ENCODE data around the gene GPR33.
"Not testable (repeated sequence)": the region's sequence is repeated elsewhere in the genome, so short reads cannot be mapped to it uniquely, and the experiment has no call there.

The GPR33 gene

DNA sequence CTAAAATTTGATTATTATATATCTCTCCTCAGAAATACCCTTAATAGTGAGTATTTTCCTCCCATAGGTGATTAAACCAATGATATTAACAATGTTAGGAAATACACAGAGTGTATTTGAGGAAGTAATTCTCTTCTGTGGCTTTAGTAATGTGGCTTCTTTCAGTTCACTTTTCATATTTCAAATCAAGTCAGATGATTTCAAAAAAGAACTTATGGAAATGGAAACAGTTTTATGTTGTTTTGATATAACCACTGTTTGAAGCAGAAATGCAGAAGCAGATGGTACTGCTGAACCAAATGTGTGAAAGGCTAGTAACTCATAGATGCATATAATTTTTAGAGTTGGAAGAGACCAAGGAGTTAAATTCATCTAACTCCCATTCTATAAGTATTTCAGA, 1.9 kb upstream of the GPR33 start:
- Histone ChIP-seq H3K9ac (ENCODE audit: low read depth, low read length) (no peak overlapping the region), H3K9me3 (ENCODE audit: insufficient read depth, low read depth, low read length) (no peaks in the 10 kb centered on the region), H3K27me3 (ENCODE audit: insufficient read depth, low read length) (no peaks in the 10 kb centered on the region), H3K4me3 (ENCODE audit: low read length) (no peak overlapping the region), H3K4me1 (ENCODE audit: insufficient read depth, low read length) (no peaks in the 10 kb centered on the region), H3K27ac (ENCODE audit: low read length) (no peak overlapping the region), H3K36me3 (ENCODE audit: insufficient read depth, low read depth, low read length) (no peaks in the 10 kb centered on the region)

DNA sequence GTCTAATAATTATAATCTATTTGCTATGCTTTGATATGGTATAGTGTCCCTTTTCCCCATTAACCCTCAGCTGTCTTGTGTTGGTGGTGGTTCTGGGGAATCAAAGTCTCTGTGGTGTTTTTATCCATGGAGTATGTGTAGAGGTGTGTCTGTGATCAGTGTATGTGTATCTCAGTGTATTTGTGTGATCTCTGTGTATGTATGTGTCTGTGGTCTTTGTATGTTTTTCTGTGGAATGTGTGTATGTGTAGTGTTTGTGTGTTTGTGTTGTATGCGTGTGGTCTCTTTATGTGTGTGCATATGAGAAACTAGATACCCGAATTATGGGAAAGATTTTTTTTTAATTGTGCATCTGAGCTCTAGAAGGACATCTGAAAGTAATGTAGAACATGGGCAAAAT, 1.1 kb downstream of the GPR33 start:
- Histone ChIP-seq H3K36me3 (ENCODE audit: insufficient read depth, low read depth, low read length) (no peaks in the 10 kb centered on the region), H3K27me3 (ENCODE audit: insufficient read depth, low read length) (no peaks in the 10 kb centered on the region), H3K4me3 (ENCODE audit: low read length) (no peak overlapping the region), H3K27ac (ENCODE audit: low read length) (no peak overlapping the region), H3K9me3 (ENCODE audit: insufficient read depth, low read depth, low read length) (no peaks in the 10 kb centered on the region), H3K4me1 (ENCODE audit: insufficient read depth, low read length) (no peaks in the 10 kb centered on the region), H3K9ac (ENCODE audit: low read depth, low read length) (no peak overlapping the region)

- H3K27me3 ChIP-seq (ENCODE audit: insufficient read depth, low read length), result no peaks in the 10 kb centered on the region
- H3K27ac ChIP-seq (ENCODE audit: low read length), result no peak overlapping the region
- H3K4me3 ChIP-seq (ENCODE audit: low read length), result no peak overlapping the region
- no peak overlapping the region for H3K9ac ChIP-seq (ENCODE audit: low read depth, low read length)
- H3K4me1 ChIP-seq (ENCODE audit: insufficient read depth, low read length), result no peaks in the 10 kb centered on the region
- no peaks in the 10 kb centered on the region for H3K9me3 ChIP-seq (ENCODE audit: insufficient read depth, low read depth, low read length)
- no peaks in the 10 kb centered on the region for H3K36me3 ChIP-seq (ENCODE audit: insufficient read depth, low read depth, low read length)
These were observed 3.1 kb downstream of the GPR33 start for GRCh38 chr14:31484754-31485153.

- no peaks in the 10 kb centered on the region for H3K36me3 ChIP-seq (ENCODE audit: insufficient read depth, low read depth, low read length)
- H3K9me3 ChIP-seq (ENCODE audit: insufficient read depth, low read depth, low read length), result no peaks in the 10 kb centered on the region
- no peak overlapping the region for H3K9ac ChIP-seq (ENCODE audit: low read depth, low read length)
- H3K4me3 ChIP-seq (ENCODE audit: low read length), result no peak overlapping the region
- H3K27me3 ChIP-seq (ENCODE audit: insufficient read depth, low read length), result no peaks in the 10 kb centered on the region
- no peaks in the 10 kb centered on the region for H3K4me1 ChIP-seq (ENCODE audit: insufficient read depth, low read length)
- H3K27ac ChIP-seq (ENCODE audit: low read length), result no peak overlapping the region
These were observed 7.7 kb downstream of the GPR33 start for GRCh38 chr14:31480156-31480555.

GRCh38 chr14:31479027-31479426, 8.8 kb downstream of the GPR33 start:
- H3K9me3 ChIP-seq (ENCODE audit: insufficient read depth, low read depth, low read length), result no peaks in the 10 kb centered on the region

DNA sequence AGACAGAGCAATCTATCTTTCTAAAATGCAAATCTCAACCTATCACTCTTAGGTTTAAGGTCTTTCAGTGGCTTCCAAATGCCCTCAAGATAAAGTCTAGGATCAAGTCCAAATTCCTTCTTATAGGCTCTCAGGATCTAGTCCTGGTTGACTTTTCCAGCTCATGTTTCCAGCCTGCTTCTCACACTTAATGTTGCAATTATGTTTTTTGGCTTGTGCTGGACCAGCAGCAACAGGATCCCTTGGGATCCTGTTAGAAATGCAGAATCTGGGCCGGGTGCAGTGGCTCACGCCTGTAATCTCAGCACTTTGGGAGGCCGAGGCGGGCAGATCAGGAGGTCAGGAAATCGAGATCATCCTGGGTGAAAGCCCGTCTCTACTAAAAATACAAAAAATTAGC, 10.6 kb downstream of the GPR33 start:
- H3K27me3 ChIP-seq (ENCODE audit: insufficient read depth, low read length), result no peaks in the 10 kb centered on the region
- H3K4me3 ChIP-seq (ENCODE audit: low read length), result no peak overlapping the region
- H3K27ac ChIP-seq (ENCODE audit: low read length), result no peak overlapping the region
- H3K36me3 ChIP-seq (ENCODE audit: insufficient read depth, low read depth, low read length), result no peaks in the 10 kb centered on the region
- H3K9ac ChIP-seq (ENCODE audit: low read depth, low read length), result no peak overlapping the region
- H3K9me3 ChIP-seq (ENCODE audit: insufficient read depth, low read depth, low read length), result peaks cover 2% of the 10 kb centered on the region; the same call in 1 of the 2 replicates
- no peaks in the 10 kb centered on the region for H3K4me1 ChIP-seq (ENCODE audit: insufficient read depth, low read length)

More at GRCh38 chr14:31479027-31479426, 8.8 kb downstream of the GPR33 start:
- H3K36me3 ChIP-seq (ENCODE audit: insufficient read depth, low read depth, low read length), result no peaks in the 10 kb centered on the region
- H3K9ac ChIP-seq (ENCODE audit: low read depth, low read length), result no peak overlapping the region
- no peaks in the 10 kb centered on the region for H3K27me3 ChIP-seq (ENCODE audit: insufficient read depth, low read length)
- H3K4me1 ChIP-seq (ENCODE audit: insufficient read depth, low read length), result no peaks in the 10 kb centered on the region
- no peak overlapping the region for H3K27ac ChIP-seq (ENCODE audit: low read length)
- no peak overlapping the region for H3K4me3 ChIP-seq (ENCODE audit: low read length)

- Histone ChIP-seq H3K9ac (ENCODE audit: low read depth, low read length) (no peak overlapping the region), H3K27me3 (ENCODE audit: insufficient read depth, low read length) (no peaks in the 10 kb centered on the region), H3K27ac (ENCODE audit: low read length) (no peak overlapping the region), H3K36me3 (ENCODE audit: insufficient read depth, low read depth, low read length) (no peaks in the 10 kb centered on the region), H3K9me3 (ENCODE audit: insufficient read depth, low read depth, low read length) (peaks cover 2% of the 10 kb centered on the region; the same call in 1 of the 2 replicates), H3K4me1 (ENCODE audit: insufficient read depth, low read length) (no peaks in the 10 kb centered on the region), H3K4me3 (ENCODE audit: low read length) (no peak overlapping the region)
These were observed 11.5 kb downstream of the GPR33 start for GRCh38 chr14:31476131-31476866.

DNA sequence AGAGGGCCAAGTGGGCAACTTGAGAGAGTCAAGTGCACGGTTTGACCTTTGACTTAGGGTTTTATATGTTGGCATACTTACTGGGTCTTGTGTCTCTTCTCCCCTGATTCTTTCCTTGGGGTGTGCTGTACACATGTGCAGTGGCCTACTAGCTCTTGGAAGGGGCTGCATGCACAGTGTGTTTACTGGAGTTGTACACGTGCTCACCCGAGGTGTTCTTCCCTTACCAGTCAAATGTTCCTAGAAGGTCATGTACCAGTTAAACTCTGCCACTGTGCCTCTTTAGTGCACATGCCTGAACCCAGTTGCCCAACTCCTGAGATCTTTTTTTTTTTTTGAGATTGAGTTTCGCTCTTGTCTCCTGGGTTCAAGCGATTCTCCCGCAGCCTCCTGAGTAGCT, 21.3 kb downstream of the GPR33 start:
- Histone ChIP-seq H3K27me3 (ENCODE audit: insufficient read depth, low read length) (no peaks in the 10 kb centered on the region), H3K9me3 (ENCODE audit: insufficient read depth, low read depth, low read length) (no peaks in the 10 kb centered on the region), H3K4me3 (ENCODE audit: low read length) (no peak overlapping the region), H3K9ac (ENCODE audit: low read depth, low read length) (no peak overlapping the region), H3K36me3 (ENCODE audit: insufficient read depth, low read depth, low read length) (no peaks in the 10 kb centered on the region), H3K4me1 (ENCODE audit: insufficient read depth, low read length) (no peaks in the 10 kb centered on the region), H3K27ac (ENCODE audit: low read length) (no peak overlapping the region)

DNA sequence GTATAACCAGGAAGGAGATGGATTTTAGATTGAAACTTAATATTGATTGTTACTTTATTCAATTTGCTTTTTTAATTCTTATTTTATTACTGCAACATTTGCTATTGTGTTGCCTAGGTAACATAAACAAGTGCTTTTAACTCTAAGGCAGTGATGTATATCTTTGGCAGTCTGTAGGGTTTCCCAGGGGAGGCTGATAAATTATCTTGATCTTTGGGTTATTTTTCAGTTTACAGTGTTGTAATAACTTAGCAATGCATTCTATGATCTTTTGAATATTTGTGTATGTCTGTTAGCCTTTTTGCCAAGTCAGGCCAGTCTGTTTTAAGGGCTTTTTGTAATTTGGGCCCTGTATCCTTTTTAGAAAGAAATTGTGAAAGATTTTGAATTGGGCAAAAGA, 22.7 kb downstream of the GPR33 start:
- H3K9ac ChIP-seq (ENCODE audit: low read depth, low read length), result no peak overlapping the region

GRCh38 chr14:31462450-31462849, 25.4 kb downstream of the GPR33 start:
- H3K27ac ChIP-seq (ENCODE audit: low read length); H3K4me3 ChIP-seq (ENCODE audit: low read length); H3K36me3 ChIP-seq (ENCODE audit: insufficient read depth, low read depth, low read length); H3K27me3 ChIP-seq (ENCODE audit: insufficient read depth, low read length); H3K9me3 ChIP-seq (ENCODE audit: insufficient read depth, low read depth, low read length); H3K9ac ChIP-seq (ENCODE audit: low read depth, low read length): not testable (repeated sequence)
- H3K4me1 ChIP-seq (ENCODE audit: insufficient read depth, low read length), result peaks cover 11% of the 10 kb centered on the region

More for the DNA sequence above, 22.7 kb downstream of the GPR33 start:
- Histone ChIP-seq H3K9me3 (ENCODE audit: insufficient read depth, low read depth, low read length) (no peaks in the 10 kb centered on the region), H3K4me3 (ENCODE audit: low read length) (no peak overlapping the region), H3K27me3 (ENCODE audit: insufficient read depth, low read length) (no peaks in the 10 kb centered on the region), H3K4me1 (ENCODE audit: insufficient read depth, low read length) (no peaks in the 10 kb centered on the region), H3K36me3 (ENCODE audit: insufficient read depth, low read depth, low read length) (no peaks in the 10 kb centered on the region), H3K27ac (ENCODE audit: low read length) (no peak overlapping the region)

DNA sequence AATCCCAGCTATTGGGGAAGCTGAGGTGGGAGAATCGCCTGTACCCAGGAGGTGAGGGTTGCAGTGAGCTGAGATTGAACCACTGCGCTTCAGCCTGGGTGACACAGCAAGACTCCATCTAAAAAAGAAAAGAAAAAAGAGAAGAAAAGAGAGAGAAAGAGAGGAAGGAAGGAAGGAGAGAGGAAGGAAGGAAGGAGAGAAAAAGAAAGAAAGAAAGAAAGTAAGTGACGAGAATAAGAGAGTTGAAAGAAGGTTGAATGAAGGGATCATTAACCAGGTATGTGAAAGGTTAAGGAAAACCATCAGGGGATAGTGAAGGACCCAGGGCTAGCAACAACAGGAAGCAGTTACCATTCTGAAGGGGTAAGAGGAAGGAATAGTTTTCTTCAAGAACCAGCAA, 26.3 kb downstream of the GPR33 start:
- Histone ChIP-seq H3K9me3 (ENCODE audit: insufficient read depth, low read depth, low read length) (no peaks in the 10 kb centered on the region), H3K27ac (ENCODE audit: low read length) (no peak overlapping the region), H3K36me3 (ENCODE audit: insufficient read depth, low read depth, low read length) (no peaks in the 10 kb centered on the region), H3K4me1 (ENCODE audit: insufficient read depth, low read length) (peaks cover 11% of the 10 kb centered on the region), H3K9ac (ENCODE audit: low read depth, low read length) (no peak overlapping the region), H3K4me3 (ENCODE audit: low read length) (no peak overlapping the region), H3K27me3 (ENCODE audit: insufficient read depth, low read length) (no peaks in the 10 kb centered on the region)

All from iPS-20b (cell line).